K562 (cell line): ENCODE measurements around the gene CHCHD1. TPM values are rescaled to one million over a fixed set of nuclear protein-coding genes. Genes with fewer than 3 reads are reported as not detected.

Experiments
- CREBBP ChIP-seq: IDR thresholded peaks from one replicate; pipeline ENCODE4 v1.6.1; 2012; ENCODE audit warnings: low read depth, mild to moderate bottlenecking, control low read depth, inconsistent platforms, low read length
- ERF ChIP-seq: fragments of 450-650 bp; formaldehyde crosslinking; IDR thresholded peaks from 2 replicates; pipeline ENCODE4 v1.4.0; 2020; ENCODE audit warnings: mild to moderate bottlenecking, mixed read lengths
- HSF4 ChIP-seq: fragments of 250-450 bp; sonication (Bioruptor Pico); IDR thresholded peaks from 2 replicates; pipeline ENCODE4 v2.1.2; 2022; ENCODE audit warnings: mild to moderate bottlenecking, moderate library complexity, borderline replicate concordance
- ILF3 ChIP-seq: fragments of 450-650 bp; IDR thresholded peaks from 2 replicates; pipeline ENCODE4 v1.6.1; 2018; ENCODE audit warnings: antibody characterized with exemption, mild to moderate bottlenecking, moderate library complexity, borderline replicate concordance
- IRF2 ChIP-seq: sonication (generic); formaldehyde crosslinking; IDR thresholded peaks from 2 replicates; pipeline ENCODE4 v1.8.1; 2022; ENCODE audit warnings: mild to moderate bottlenecking, missing genetic modification reagents
- MAFG ChIP-seq: fragments of 450-650 bp; conservative IDR thresholded peaks from 2 replicates; pipeline ENCODE4 v1.6.1; 2016; ENCODE audit warnings: missing genetic modification characterization, missing compliant biosample characterization
- MECOM ChIP-seq: fragments of 250-450 bp; sonication (Bioruptor Pico); IDR thresholded peaks from 2 replicates; pipeline ENCODE4 v1.8.0; 2022; ENCODE audit warnings: inconsistent platforms
- MED1 ChIP-seq: sonication (generic); formaldehyde crosslinking; IDR thresholded peaks from 2 replicates; pipeline ENCODE4 v1.8.1; 2023; ENCODE audit warnings: missing genetic modification reagents, borderline replicate concordance
- MYNN ChIP-seq, 2 experiments: sonication (generic); formaldehyde crosslinking in 1 of 2; IDR thresholded peaks; 2 replicates each; pipeline versions ENCODE4 v1.5.0 to v1.6.1; 2016 to 2020; ENCODE audit warnings: antibody characterized with exemption in 1 of 2, missing genetic modification reagents in 1 of 2
- NCOR1 ChIP-seq: fragments of 450-650 bp; IDR thresholded peaks from 2 replicates; pipeline ENCODE4 v1.6.1; 2016; ENCODE audit warnings: mild to moderate bottlenecking, moderate library complexity
- NFYB ChIP-seq: IDR thresholded peaks from 2 replicates; pipeline ENCODE4 v1.6.1; 2011; ENCODE audit warnings: mild to moderate bottlenecking, moderate library complexity; ENCODE audit not compliant: insufficient read length; ENCODE audit errors: extremely low read depth
- NONO ChIP-seq, 2 experiments: fragments of 200-400 bp in 1 of 2; fragments of 450-650 bp in 1 of 2; formaldehyde crosslinking in 1 of 2; IDR thresholded peaks; 2 replicates each; pipeline ENCODE4 v1.6.1; 2017; ENCODE audit warnings: low read depth in 2 of 2, mild to moderate bottlenecking in 2 of 2, moderate library complexity in 2 of 2, low read length in 1 of 2
- SIN3B ChIP-seq: fragments of 450-650 bp; IDR thresholded peaks from 2 replicates; pipeline ENCODE4 v1.6.1; 2017; ENCODE audit warnings: low read depth, mild to moderate bottlenecking, moderate library complexity
- SMARCE1 ChIP-seq: fragments of 450-650 bp; IDR thresholded peaks from 2 replicates; pipeline ENCODE4 v1.7.1; 2016; ENCODE audit warnings: mild to moderate bottlenecking
- TAF15 ChIP-seq: fragments of 200-400 bp; formaldehyde crosslinking; IDR thresholded peaks from 2 replicates; pipeline ENCODE4 v1.6.1; 2017; ENCODE audit warnings: mild to moderate bottlenecking, low read depth, low read length, moderate library complexity
- TBP ChIP-seq: optimal IDR thresholded peaks from 2 replicates; pipeline ENCODE3; 2011; ENCODE audit warnings: low read depth, low read length, improper control_type of control experiment
- ZNF140 ChIP-seq: fragments of 250-450 bp; sonication (Bioruptor Pico); IDR thresholded peaks from 2 replicates; pipeline ENCODE4 v1.8.0; 2021; ENCODE audit warnings: moderate library complexity, mild to moderate bottlenecking, inconsistent platforms
- ZNF174 ChIP-seq: fragments of 250-450 bp; sonication (Bioruptor Pico); IDR thresholded peaks from 2 replicates; pipeline ENCODE4 v1.4.0; 2020; ENCODE audit warnings: mild to moderate bottlenecking
- ZNF184 ChIP-seq: sonication (generic); formaldehyde crosslinking; IDR thresholded peaks from 2 replicates; pipeline ENCODE4 v1.5.0; 2020; ENCODE audit warnings: missing genetic modification reagents
- ZNF217 ChIP-seq: sonication (generic); formaldehyde crosslinking; IDR thresholded peaks from 2 replicates; pipeline ENCODE4 v1.8.0; 2022; ENCODE audit warnings: mild to moderate bottlenecking, missing genetic modification reagents
- ZNF589 ChIP-seq: fragments of 200-800 bp; sonication (Bioruptor generic); IDR thresholded peaks from 2 replicates; pipeline ENCODE4 v1.6.1; 2016; ENCODE audit warnings: low read depth, missing genetic modification characterization, missing compliant biosample characterization
- ZNF830 ChIP-seq: fragments of 250-450 bp; sonication (Bioruptor Pico); IDR thresholded peaks from 2 replicates; pipeline ENCODE4 v1.5.0; 2021; ENCODE audit warnings: mild to moderate bottlenecking
- polyA plus RNA-seq, 8 experiments: library from polyadenylated mRNA; depleted of rRNA in 4 of 8; stranded (reverse) in 5 of 8; unstranded in 3 of 8; fragments of >200 nt; fragmentation: Nextera tagmentation in 2 of 8; fragmentation: Illumina TruSeq in 1 of 8; extraction: Ambion mirVana in 2 of 8; extraction: Trizol in 1 of 8; gene quantifications; 2 replicates each; pipeline versions ENCODE4 v1.2.1 to v1.2.3, GENCODE V29; 2011 to 2014; ENCODE audit warnings: inconsistent platforms in 1 of 8, missing spikeins in 1 of 8
- total RNA-seq, 7 experiments: library from RNA; depleted of rRNA in 6 of 7; stranded (reverse); fragments of >200 nt in 6 of 7; fragmentation: Illumina TruSeq in 2 of 7; extraction: Trizol in 2 of 7; gene quantifications; 2 replicates each; pipeline versions ENCODE4 v1.2.1 to v1.2.3, GENCODE V29; 2011 to 2021; ENCODE audit warnings: low replicate concordance in 1 of 7
- TF ChIP-seq, protein P1 (sequence below): sonication (generic); formaldehyde crosslinking; IDR thresholded peaks from 2 replicates; pipeline ENCODE4 v1.8.1; 2023; ENCODE audit warnings: mild to moderate bottlenecking, missing genetic modification reagents
- TF ChIP-seq, protein P2 (sequence below): fragments of 450-650 bp; formaldehyde crosslinking; IDR thresholded peaks from 2 replicates; pipeline ENCODE4 v1.4.0; 2022; ENCODE audit warnings: missing genetic modification characterization
- TF ChIP-seq, protein P3 (sequence below): sonication (generic); formaldehyde crosslinking; IDR thresholded peaks from 2 replicates; pipeline ENCODE4 v1.9.0; 2022; ENCODE audit warnings: mild to moderate bottlenecking, missing genetic modification reagents
- TF ChIP-seq, protein P4 (sequence below): fragments of 450-650 bp; formaldehyde crosslinking; IDR thresholded peaks from 2 replicates; pipeline ENCODE4 v1.4.0; 2022; ENCODE audit warnings: mild to moderate bottlenecking, moderate library complexity

CHCHD1 gene
- total and polyA plus RNA-seq, 9 of the 15 experiments (the other 6 are each of a cell fraction or from before 2014, with no cell fraction given), result 52.9 to 126 (median 83.4) TPM

DNA sequence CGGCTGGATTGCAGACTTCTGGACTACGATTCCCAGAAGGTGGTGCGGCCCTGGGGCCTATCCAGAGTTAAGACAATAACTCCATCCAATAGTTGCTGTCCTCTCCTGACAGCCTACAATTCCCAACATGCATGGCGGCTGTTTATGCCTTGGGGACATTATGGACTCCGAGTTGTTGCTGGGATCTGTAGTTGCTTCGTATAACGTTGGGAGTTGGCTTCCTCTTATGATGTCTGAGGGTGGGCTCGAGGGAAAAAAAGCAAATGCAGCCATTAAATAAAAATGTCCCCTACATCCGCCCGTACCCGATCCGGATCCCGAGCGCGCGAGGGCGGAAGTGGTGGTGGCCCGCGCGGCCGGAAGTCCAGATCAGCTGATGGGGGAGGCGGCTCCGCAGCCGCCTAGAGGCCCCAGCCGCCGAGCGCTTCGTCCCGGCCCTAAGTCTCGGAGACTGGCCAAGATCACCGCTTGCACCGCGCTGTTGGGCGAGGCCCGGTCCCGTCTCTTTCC lies 3.4 kb downstream of the CHCHD1 start, which contains the start of gene ZSWIM8 (continued):
- TF ChIP-seq, protein P1, sequence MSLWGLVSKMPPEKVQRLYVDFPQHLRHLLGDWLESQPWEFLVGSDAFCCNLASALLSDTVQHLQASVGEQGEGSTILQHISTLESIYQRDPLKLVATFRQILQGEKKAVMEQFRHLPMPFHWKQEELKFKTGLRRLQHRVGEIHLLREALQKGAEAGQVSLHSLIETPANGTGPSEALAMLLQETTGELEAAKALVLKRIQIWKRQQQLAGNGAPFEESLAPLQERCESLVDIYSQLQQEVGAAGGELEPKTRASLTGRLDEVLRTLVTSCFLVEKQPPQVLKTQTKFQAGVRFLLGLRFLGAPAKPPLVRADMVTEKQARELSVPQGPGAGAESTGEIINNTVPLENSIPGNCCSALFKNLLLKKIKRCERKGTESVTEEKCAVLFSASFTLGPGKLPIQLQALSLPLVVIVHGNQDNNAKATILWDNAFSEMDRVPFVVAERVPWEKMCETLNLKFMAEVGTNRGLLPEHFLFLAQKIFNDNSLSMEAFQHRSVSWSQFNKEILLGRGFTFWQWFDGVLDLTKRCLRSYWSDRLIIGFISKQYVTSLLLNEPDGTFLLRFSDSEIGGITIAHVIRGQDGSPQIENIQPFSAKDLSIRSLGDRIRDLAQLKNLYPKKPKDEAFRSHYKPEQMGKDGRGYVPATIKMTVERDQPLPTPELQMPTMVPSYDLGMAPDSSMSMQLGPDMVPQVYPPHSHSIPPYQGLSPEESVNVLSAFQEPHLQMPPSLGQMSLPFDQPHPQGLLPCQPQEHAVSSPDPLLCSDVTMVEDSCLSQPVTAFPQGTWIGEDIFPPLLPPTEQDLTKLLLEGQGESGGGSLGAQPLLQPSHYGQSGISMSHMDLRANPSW (CRISPR knock-in tag), result no peak; the same call in 1 of the 2 replicates
- TF ChIP-seq NONO (IDR thresholded peaks at IDR 0.05; ENCODE audit: low read depth in 2 of 2, low read length in 1 of 2) (peak in 1 of 2 experiments; percentile 27; a peak in 1 of 4 replicates), MAFG (tag) (no peak), ZNF184 (CRISPR knock-in tag) (no peak), SIN3B (peak; percentile 89), ZNF174 (CRISPR knock-in tag) (no peak), ZNF140 (CRISPR knock-in tag) (no peak), ZNF589 (no peak; the same call in 1 of the 2 replicates), MECOM (CRISPR knock-in tag) (no peak), ILF3 (no peak), CREBBP (no peak), SMARCE1 (no peak), MED1 (CRISPR knock-in tag) (no peak), TBP (peak; percentile 64), ZNF217 (CRISPR knock-in tag) (no peak), TAF15 (no peak), MYNN (IDR thresholded peaks at IDR 0.05) (no peak), MYNN (CRISPR knock-in tag; IDR thresholded peaks at IDR 0.05) (no peak), NFYB (peak; percentile 81), ERF (peak; percentile 69; the same call in 1 of the 2 replicates), ZNF830 (CRISPR knock-in tag) (no peak), HSF4 (CRISPR knock-in tag) (no peak), IRF2 (CRISPR knock-in tag) (no peak), NCOR1 (no peak)
- TF ChIP-seq, protein P2, sequence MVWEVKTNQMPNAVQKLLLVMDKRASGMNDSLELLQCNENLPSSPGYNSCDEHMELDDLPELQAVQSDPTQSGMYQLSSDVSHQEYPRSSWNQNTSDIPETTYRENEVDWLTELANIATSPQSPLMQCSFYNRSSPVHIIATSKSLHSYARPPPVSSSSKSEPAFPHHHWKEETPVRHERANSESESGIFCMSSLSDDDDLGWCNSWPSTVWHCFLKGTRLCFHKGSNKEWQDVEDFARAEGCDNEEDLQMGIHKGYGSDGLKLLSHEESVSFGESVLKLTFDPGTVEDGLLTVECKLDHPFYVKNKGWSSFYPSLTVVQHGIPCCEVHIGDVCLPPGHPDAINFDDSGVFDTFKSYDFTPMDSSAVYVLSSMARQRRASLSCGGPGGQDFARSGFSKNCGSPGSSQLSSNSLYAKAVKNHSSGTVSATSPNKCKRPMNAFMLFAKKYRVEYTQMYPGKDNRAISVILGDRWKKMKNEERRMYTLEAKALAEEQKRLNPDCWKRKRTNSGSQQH (CRISPR knock-in tag), result no peak; the same call in 1 of the 2 replicates
- TF ChIP-seq, protein P3, sequence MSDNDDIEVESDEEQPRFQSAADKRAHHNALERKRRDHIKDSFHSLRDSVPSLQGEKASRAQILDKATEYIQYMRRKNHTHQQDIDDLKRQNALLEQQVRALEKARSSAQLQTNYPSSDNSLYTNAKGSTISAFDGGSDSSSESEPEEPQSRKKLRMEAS, result no peak
- TF ChIP-seq, protein P4, sequence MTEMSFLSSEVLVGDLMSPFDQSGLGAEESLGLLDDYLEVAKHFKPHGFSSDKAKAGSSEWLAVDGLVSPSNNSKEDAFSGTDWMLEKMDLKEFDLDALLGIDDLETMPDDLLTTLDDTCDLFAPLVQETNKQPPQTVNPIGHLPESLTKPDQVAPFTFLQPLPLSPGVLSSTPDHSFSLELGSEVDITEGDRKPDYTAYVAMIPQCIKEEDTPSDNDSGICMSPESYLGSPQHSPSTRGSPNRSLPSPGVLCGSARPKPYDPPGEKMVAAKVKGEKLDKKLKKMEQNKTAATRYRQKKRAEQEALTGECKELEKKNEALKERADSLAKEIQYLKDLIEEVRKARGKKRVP (CRISPR knock-in tag), result no peak
